NT2/D1 (cell line): ENCODE results near the gene INPP5D.

Experiments
- DNase-seq: peaks from one replicate; pipeline ENCODE4 v3.0.0-alpha.2; 2011; ENCODE audit warnings: low read depth, low spot score
- H3K27me3 ChIP-seq: 2 replicates; pipeline ENCODE4 v1.6.0; 2011; ENCODE audit warnings: mild to moderate bottlenecking; ENCODE audit not compliant: insufficient read length, insufficient read depth
- H3K36me3 ChIP-seq: 2 replicates; pipeline ENCODE4 v1.6.1; 2011; ENCODE audit warnings: mild to moderate bottlenecking, low read length, mixed read lengths; ENCODE audit not compliant: insufficient read depth, insufficient read length
- H3K4me1 ChIP-seq: 2 replicates; pipeline ENCODE4 v1.5.1; 2011; ENCODE audit not compliant: insufficient read depth, insufficient read length
- H3K4me3 ChIP-seq: 2 replicates; pipeline ENCODE4 v1.5.1; 2011; ENCODE audit warnings: low read depth; ENCODE audit not compliant: insufficient read length
- H3K9ac ChIP-seq: 2 replicates; pipeline ENCODE4 v1.6.0; 2011; ENCODE audit warnings: low read depth; ENCODE audit not compliant: insufficient read length
- H3K9me3 ChIP-seq: 2 replicates; pipeline ENCODE4 v1.5.1; 2011; ENCODE audit warnings: mild to moderate bottlenecking, low read length; ENCODE audit not compliant: insufficient read depth
- SUZ12 ChIP-seq: IDR thresholded peaks from 2 replicates; pipeline ENCODE4 v1.6.1; 2011; ENCODE audit not compliant: insufficient read length, insufficient read depth; ENCODE audit errors: extremely low read depth
- YY1 ChIP-seq: IDR thresholded peaks from 2 replicates; pipeline ENCODE4 v1.6.1; 2011; ENCODE audit not compliant: insufficient read length, insufficient read depth
- ZNF274 ChIP-seq: IDR thresholded peaks from 2 replicates; pipeline ENCODE4 v1.6.1; 2011; ENCODE audit warnings: mild to moderate bottlenecking, low read depth, low read length

The INPP5D gene

DNA sequence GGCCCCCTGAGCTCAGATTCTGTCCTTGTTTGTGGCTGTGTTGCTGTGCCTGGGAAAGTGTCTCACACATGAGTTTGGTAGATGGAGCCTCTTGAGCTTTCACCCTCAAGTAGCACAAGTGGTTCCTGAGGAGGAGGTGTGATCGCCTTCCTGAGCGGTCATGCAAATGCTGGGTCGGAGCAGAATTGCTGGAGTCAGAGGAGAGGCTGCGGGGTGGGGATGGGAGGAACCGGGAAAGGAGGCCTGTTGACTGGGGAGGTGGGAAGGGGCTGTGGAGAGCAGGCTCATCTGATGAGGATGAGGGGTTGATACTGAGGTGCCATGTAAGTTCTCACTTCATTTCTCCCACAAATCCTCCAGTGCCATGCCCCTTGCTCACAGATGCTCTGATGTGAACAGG is 142.9 kb downstream of the INPP5D start:
- DNase-seq = no peak
- H3K4me1 ChIP-seq = peaks cover 16% of the 10 kb centered on the region
- no peaks in the 10 kb centered on the region for H3K36me3 ChIP-seq
- no peak overlapping the region for H3K9ac ChIP-seq
- H3K4me3 ChIP-seq = no peak overlapping the region
- peaks cover 6% of the 10 kb centered on the region for H3K27me3 ChIP-seq
- TF ChIP-seq YY1 = no peak
- TF ChIP-seq SUZ12 = no peak
- TF ChIP-seq ZNF274 = no peak
- H3K9me3 ChIP-seq = peaks cover 18% of the 10 kb centered on the region

- no peak for TF ChIP-seq YY1
- TF ChIP-seq SUZ12 = no peak
- no peak for TF ChIP-seq ZNF274
- Histone ChIP-seq H3K4me1 (peaks cover 26% of the 10 kb centered on the region), H3K4me3 (no peak overlapping the region), H3K9me3 (peaks cover 18% of the 10 kb centered on the region), H3K36me3 (no peaks in the 10 kb centered on the region), H3K9ac (no peak overlapping the region), H3K27me3 (peaks cover 6% of the 10 kb centered on the region)
- no peak for DNase-seq
Measured at GRCh38 chr2:233204286-233204936, 144.3 kb downstream of the INPP5D start.

DNA sequence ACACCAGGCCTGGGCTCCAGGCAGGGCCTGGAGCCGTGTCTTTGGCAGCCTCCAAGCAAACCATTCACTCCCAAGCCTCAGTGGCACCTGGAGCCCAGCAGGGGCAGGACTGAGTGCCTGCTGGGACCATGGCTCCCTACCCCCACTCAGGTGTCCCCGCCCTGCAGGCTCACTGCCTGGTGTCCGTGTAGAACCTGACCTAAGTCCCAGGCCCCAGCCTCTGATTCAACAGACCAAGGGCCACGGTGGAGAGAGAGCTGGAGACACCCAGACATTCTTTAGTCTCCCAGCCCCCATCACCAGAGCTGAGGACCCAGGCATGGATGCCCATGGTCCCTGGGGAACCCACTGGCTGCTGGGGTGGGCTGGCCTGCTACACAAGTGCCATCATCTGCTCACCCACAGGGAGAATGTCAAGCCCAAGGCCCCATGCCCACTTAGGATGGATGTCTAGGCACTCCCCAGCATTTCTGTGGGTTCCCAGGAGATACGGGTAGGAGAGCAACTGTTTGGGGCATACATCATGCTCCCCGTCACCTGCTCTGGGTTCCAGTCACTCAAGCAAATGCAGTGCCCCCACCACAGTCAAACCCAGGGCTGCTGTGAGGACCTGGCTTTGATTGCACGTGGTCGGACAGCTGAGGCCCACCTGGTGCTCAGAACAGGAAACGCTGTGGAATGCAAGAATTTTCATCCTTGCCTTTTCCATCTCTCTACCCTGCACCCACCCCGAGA is 148.4 kb downstream of the INPP5D start:
- no peaks in the 10 kb centered on the region for H3K36me3 ChIP-seq
- H3K9me3 ChIP-seq = peaks cover 8% of the 10 kb centered on the region
- H3K4me1 ChIP-seq = peaks cover 33% of the 10 kb centered on the region

DNA sequence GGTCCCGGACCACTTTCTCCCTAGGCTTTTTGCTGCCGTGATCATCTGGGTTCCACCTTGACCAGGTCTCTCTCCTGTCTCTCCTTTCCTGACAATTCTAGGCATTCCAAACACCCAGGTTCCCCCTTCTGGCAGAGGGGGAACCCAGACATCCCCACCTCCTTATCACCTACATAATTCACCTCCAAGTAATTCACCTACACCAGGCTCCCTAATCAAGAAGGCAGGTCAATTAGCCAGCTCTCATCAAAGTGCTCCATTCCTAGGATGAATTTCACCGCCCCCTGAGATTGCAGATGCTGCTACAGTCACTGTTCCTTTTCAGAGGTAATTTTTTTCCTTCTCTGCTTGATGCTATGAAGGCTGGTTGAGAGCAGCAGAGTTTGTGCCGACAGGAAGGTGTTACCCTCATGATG is 149.0 kb downstream of the INPP5D start:
- H3K36me3 ChIP-seq = no peaks in the 10 kb centered on the region

More for the DNA sequence above, 148.4 kb downstream of the INPP5D start:
- Histone ChIP-seq H3K4me3 (peak overlapping the region; percentile 6), H3K9ac (peak overlapping the region; percentile 66), H3K27me3 (no peaks in the 10 kb centered on the region)
- TF ChIP-seq ZNF274 (no peak), SUZ12 (no peak), YY1 (no peak)
- no peak for DNase-seq

GRCh38 chr2:233209533-233210171 is 149.5 kb downstream of the INPP5D start:
- DNase-seq = peak; percentile 84
- H3K9me3 ChIP-seq = no peaks in the 10 kb centered on the region
- H3K27me3 ChIP-seq = no peaks in the 10 kb centered on the region
- peaks cover 37% of the 10 kb centered on the region for H3K4me1 ChIP-seq
- no peak overlapping the region for H3K9ac ChIP-seq
- no peaks in the 10 kb centered on the region for H3K36me3 ChIP-seq
- TF ChIP-seq YY1 = no peak
- TF ChIP-seq SUZ12 = no peak
- TF ChIP-seq ZNF274 = no peak
- no peak overlapping the region for H3K4me3 ChIP-seq

More for the DNA sequence above, 149.0 kb downstream of the INPP5D start:
- DNase-seq = no peak
- H3K9ac ChIP-seq = peak overlapping the region; percentile 66
- TF ChIP-seq ZNF274 (no peak), SUZ12 (no peak), YY1 (no peak)
- no peaks in the 10 kb centered on the region for H3K27me3 ChIP-seq
- H3K4me1 ChIP-seq = peaks cover 36% of the 10 kb centered on the region
- H3K9me3 ChIP-seq = peaks cover 2% of the 10 kb centered on the region; the same call in 1 of the 2 replicates
- peak overlapping the region; percentile 6 for H3K4me3 ChIP-seq

DNA sequence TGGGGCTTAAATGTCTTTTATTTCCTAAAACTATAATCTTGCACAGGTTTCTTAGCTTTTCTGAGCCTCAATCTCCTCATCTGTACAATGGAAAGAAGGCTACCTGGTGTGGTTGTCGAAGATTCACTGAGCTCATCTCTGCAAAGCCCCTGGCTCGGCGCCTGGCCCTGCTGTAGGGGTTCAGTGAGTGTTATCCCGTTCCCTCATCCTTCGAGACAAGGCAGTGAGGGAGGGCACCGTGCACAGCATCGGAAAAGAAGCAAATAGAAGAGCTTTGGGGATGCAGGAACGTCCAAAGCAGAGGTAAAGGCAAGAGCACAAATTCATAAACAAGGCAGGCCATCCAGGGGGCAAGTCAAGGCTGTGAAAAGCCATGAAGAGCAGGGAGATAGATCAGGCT is 150.1 kb downstream of the INPP5D start:
- Histone ChIP-seq H3K27me3 (no peaks in the 10 kb centered on the region), H3K4me3 (no peak overlapping the region), H3K9me3 (no peaks in the 10 kb centered on the region), H3K36me3 (no peaks in the 10 kb centered on the region), H3K9ac (no peak overlapping the region), H3K4me1 (peaks cover 37% of the 10 kb centered on the region)
- no peak for TF ChIP-seq YY1
- no peak for TF ChIP-seq ZNF274
- TF ChIP-seq SUZ12 = no peak
- DNase-seq = no peak
